GM19351 (cell line): Measurements from ENCODE around the gene RPIA.

Source experiments
- ATAC-seq: cut with Tn5 transposase; IDR thresholded peaks from one replicate; pipeline ENCODE4 v1.9.1; 2021; ENCODE audit warnings: mild to moderate bottlenecking, moderate library complexity; ENCODE audit not compliant: unreplicated experiment

The RPIA gene

GRCh38 chr2:88684519-88684918, 7.0 kb upstream of the RPIA start:
- no peak for ATAC-seq

- no peak for ATAC-seq
Observed at GRCh38 chr2:88686320-88686719, 5.2 kb upstream of the RPIA start.

GRCh38 chr2:88687384-88687783, 4.1 kb upstream of the RPIA start:
- no peak for ATAC-seq

GRCh38 chr2:88690591-88691338, 708 bp upstream of the RPIA start:
- peak; percentile 6 for ATAC-seq

GRCh38 chr2:88692187-88692586, 714 bp downstream of the RPIA start:
- ATAC-seq: peak; percentile 16

- no peak for ATAC-seq
Observed at GRCh38 chr2:88693911-88694414, 2.5 kb downstream of the RPIA start.

GRCh38 chr2:88696611-88697010, 5.1 kb downstream of the RPIA start:
- ATAC-seq: no peak

GRCh38 chr2:88697370-88698026, 6.0 kb downstream of the RPIA start:
- ATAC-seq: no peak

GRCh38 chr2:88698027-88698413, 6.5 kb downstream of the RPIA start:
- ATAC-seq: no peak

- no peak for ATAC-seq
Observed at GRCh38 chr2:88698498-88699233, 7.2 kb downstream of the RPIA start.

- no peak for ATAC-seq
Observed at GRCh38 chr2:88707003-88707402, 15.5 kb downstream of the RPIA start.

GRCh38 chr2:88709181-88709631, 17.7 kb downstream of the RPIA start:
- ATAC-seq: no peak

- no peak for ATAC-seq
Observed at GRCh38 chr2:88711289-88711688, 19.8 kb downstream of the RPIA start.

- no peak for ATAC-seq
Observed at GRCh38 chr2:88711897-88712296, 20.4 kb downstream of the RPIA start.

GRCh38 chr2:88713408-88713807, 21.9 kb downstream of the RPIA start:
- ATAC-seq: no peak

- ATAC-seq: no peak
Observed at GRCh38 chr2:88714667-88715066, 23.2 kb downstream of the RPIA start.

- no peak for ATAC-seq
Observed at GRCh38 chr2:88720399-88720798, 28.9 kb downstream of the RPIA start.

GRCh38 chr2:88721268-88721667, 29.8 kb downstream of the RPIA start:
- no peak for ATAC-seq

- ATAC-seq: no peak
Observed at GRCh38 chr2:88724643-88725332, 33.3 kb downstream of the RPIA start.

- no peak for ATAC-seq
Observed at GRCh38 chr2:88729061-88729745, 37.7 kb downstream of the RPIA start.
